ENCODE results near the gene CD1B.

The CD1B gene

GRCh38 chr1:158362482-158362881 lies 31.2 kb upstream of the CD1B start:
- Histone ChIP-seq H3K4me3 (no peak overlapping the region), H3K27me3 (no peaks in the 10 kb centered on the region), H3K4me1 (no peaks in the 10 kb centered on the region), H3K9me3 (no peaks in the 10 kb centered on the region), H3K27ac (no peak overlapping the region), H3K36me3 (no peaks in the 10 kb centered on the region)
- TF ChIP-seq, protein P1, sequence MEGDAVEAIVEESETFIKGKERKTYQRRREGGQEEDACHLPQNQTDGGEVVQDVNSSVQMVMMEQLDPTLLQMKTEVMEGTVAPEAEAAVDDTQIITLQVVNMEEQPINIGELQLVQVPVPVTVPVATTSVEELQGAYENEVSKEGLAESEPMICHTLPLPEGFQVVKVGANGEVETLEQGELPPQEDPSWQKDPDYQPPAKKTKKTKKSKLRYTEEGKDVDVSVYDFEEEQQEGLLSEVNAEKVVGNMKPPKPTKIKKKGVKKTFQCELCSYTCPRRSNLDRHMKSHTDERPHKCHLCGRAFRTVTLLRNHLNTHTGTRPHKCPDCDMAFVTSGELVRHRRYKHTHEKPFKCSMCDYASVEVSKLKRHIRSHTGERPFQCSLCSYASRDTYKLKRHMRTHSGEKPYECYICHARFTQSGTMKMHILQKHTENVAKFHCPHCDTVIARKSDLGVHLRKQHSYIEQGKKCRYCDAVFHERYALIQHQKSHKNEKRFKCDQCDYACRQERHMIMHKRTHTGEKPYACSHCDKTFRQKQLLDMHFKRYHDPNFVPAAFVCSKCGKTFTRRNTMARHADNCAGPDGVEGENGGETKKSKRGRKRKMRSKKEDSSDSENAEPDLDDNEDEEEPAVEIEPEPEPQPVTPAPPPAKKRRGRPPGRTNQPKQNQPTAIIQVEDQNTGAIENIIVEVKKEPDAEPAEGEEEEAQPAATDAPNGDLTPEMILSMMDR (IDR thresholded peaks at IDR 0.05): no peak
- intact Hi-C loops (cut with DNase I; ENCODE audit: low total_unique reads): no loop called here
- DNase-seq: no peak

DNA sequence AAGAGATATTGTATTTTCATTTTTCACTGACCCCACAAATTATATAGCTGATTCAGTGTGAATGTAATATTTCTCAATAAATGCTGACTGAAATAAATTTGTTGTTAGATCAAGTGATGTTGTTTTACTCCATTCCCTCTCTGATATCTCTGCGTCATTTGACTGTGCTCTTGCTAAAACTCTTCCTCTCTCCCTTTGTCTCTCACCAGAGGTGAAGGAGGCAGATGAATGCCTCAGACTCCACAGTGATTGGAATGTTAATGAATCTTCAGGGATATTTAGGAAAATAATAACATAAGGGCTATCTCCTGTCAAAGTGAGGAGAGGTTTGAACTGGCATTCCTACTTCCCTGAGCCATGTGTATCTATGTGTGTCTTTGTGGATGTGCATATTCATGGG lies 26.1 kb upstream of the CD1B start:
- intact Hi-C loops (cut with DNase I; ENCODE audit: low total_unique reads): no loop called here
- no peak overlapping the region for H3K4me3 ChIP-seq

GRCh38 chr1:158356616-158357015 lies 25.3 kb upstream of the CD1B start:
- TF ChIP-seq, protein P1 (IDR thresholded peaks at IDR 0.05): no peak
- no peak for DNase-seq
- H3K9me3 ChIP-seq: no peaks in the 10 kb centered on the region
- no peaks in the 10 kb centered on the region for H3K27me3 ChIP-seq
- no peak overlapping the region for H3K27ac ChIP-seq
- no peaks in the 10 kb centered on the region for H3K36me3 ChIP-seq
- H3K4me3 ChIP-seq: no peak overlapping the region
- no peaks in the 10 kb centered on the region for H3K4me1 ChIP-seq
- intact Hi-C loops (cut with DNase I; ENCODE audit: low total_unique reads): no loop called here

More for the DNA sequence above, 26.1 kb upstream of the CD1B start:
- no peaks in the 10 kb centered on the region for H3K4me1 ChIP-seq
- no peaks in the 10 kb centered on the region for H3K9me3 ChIP-seq
- TF ChIP-seq, protein P1 (IDR thresholded peaks at IDR 0.05): no peak
- H3K27me3 ChIP-seq: no peaks in the 10 kb centered on the region
- H3K27ac ChIP-seq: no peak overlapping the region
- no peak for DNase-seq
- no peaks in the 10 kb centered on the region for H3K36me3 ChIP-seq

DNA sequence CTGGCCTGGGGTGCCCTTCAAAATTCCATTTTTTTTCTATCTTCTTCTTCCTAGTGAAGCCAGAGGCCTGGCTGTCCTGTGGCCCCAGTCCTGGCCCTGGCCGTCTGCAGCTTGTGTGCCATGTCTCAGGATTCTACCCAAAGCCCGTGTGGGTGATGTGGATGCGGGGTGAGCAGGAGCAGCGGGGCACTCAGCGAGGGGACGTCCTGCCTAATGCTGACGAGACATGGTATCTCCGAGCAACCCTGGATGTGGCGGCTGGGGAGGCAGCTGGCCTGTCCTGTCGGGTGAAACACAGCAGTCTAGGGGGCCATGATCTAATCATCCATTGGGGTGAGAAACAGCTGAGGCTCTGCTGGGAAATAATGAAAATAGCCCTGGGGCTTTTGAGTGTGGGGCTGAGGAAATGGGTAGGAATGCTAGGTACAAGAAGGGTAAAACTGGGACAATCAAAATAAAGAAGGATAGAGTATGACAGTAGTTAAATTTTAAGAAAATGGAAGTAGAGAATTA lies 24.5 kb upstream of the CD1B start:
- no peaks in the 10 kb centered on the region for H3K9me3 ChIP-seq
- TF ChIP-seq, protein P1 (IDR thresholded peaks at IDR 0.05): no peak
- H3K27me3 ChIP-seq: no peaks in the 10 kb centered on the region
- H3K27ac ChIP-seq: no peak overlapping the region
- no peak for DNase-seq
- H3K4me3 ChIP-seq: no peak overlapping the region
- no peaks in the 10 kb centered on the region for H3K36me3 ChIP-seq
- no peaks in the 10 kb centered on the region for H3K4me1 ChIP-seq
- intact Hi-C loops (cut with DNase I; ENCODE audit: low total_unique reads): no loop called here

GRCh38 chr1:158354255-158354654 lies 22.9 kb upstream of the CD1B start:
- no peaks in the 10 kb centered on the region for H3K36me3 ChIP-seq
- no peaks in the 10 kb centered on the region for H3K27me3 ChIP-seq
- H3K27ac ChIP-seq: no peak overlapping the region
- intact Hi-C loops (cut with DNase I; ENCODE audit: low total_unique reads): no loop called here
- H3K9me3 ChIP-seq: no peaks in the 10 kb centered on the region
- no peaks in the 10 kb centered on the region for H3K4me1 ChIP-seq
- no peak for DNase-seq
- TF ChIP-seq, protein P1 (IDR thresholded peaks at IDR 0.05): no peak
- H3K4me3 ChIP-seq: no peak overlapping the region

Measured in tibial artery (tissue), 4 donors.